ENCODE results near the gene CLUH.

CLUH gene

GRCh38 chr17:2721603-2722002 is 10.0 kb upstream of the CLUH start:
- no peak for DNase-seq (ENCODE audit: low read depth in 3 of 3)

GRCh38 chr17:2719861-2720260 is 8.3 kb upstream of the CLUH start:
- no peak for DNase-seq (ENCODE audit: low read depth in 3 of 3)

- no peak for DNase-seq (ENCODE audit: low read depth in 3 of 3)
Observed at GRCh38 chr17:2718150-2718938, 6.8 kb upstream of the CLUH start.

DNA sequence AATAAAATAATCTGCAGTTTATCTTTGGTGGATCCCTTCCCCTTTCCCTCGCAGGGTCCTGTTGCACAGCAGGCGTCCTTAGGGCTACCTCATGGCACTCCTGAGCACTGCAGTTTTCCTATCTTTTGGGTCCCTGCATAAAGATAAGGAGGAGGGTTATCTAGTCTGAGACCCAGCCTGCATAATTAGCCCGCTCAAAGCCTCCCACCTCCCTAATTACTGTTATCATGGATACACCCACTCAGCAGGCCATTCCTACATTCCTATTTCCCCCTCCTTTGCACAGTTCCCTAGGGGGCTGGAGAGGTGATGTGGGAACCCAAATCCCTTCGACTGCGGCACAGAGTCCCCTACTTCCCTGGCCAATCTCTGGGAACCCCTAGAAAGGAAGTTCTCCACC is 5.1 kb upstream of the CLUH start:
- DNase-seq (ENCODE audit: low read depth in 3 of 3) = no peak

DNA sequence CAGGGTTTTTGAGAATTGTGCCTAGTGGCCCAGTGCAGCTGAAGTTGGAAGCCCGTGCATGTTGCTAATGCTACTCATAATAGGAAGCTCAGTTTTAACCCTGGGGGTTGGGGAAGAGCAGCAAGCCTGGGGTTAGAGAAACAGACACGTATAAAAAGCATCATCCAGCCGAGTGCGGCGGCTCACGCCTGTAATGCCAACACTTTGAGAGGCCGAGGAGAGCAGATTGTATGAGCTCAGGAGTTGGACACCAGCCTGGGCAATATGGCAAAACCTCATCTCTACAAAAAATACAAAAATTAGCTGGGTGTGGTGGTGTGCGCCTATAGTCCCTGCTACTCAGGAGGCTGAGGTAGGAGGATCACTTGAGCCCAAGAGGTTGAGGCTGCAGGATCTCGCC is 2.3 kb upstream of the CLUH start:
- DNase-seq (ENCODE audit: low read depth in 3 of 3) = no peak

DNA sequence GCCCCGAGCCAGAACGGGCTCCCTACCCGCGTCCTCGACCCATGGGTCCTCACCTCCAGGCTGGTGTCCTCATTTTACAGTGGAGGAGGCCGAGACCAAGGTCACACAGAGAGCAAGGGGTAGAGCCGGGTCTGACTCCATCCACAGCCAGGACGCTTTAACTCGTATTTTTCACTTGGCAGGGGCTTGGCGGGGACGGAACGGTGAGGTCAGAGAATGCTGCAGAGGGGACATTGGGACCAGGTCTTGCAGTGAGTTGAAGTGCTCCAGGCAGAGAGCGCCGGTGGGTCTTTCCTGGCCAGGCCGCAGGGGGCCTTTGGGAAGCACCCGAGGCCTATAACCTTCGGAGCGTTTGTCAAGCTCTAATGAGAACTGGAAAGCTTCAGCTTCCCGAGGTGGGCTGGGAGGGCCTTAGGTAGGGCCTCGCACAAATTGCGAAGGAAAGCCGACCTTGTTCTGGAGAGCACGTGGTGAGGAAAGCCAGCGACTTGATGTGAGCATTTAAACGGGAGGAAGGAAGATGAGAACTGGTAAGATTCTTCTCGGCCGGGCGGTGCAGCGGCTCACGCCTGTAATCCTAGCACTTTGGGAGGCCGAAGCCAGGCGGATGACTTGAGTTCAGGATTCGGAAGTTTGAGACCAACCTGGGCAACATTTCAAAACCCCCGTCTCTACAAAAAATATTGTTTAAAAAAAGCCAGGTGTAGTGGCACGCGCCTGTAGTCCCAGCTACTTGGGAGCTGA is 908 bp upstream of the CLUH start:
- no peak for DNase-seq (ENCODE audit: low read depth in 3 of 3)

GRCh38 chr17:2710803-2711607 is 559 bp downstream of the CLUH start:
- no peak for DNase-seq (ENCODE audit: low read depth in 3 of 3)

- DNase-seq (ENCODE audit: low read depth in 3 of 3) = no peak
Observed at GRCh38 chr17:2710071-2710802, 1.3 kb downstream of the CLUH start.

GRCh38 chr17:2709183-2709661 is 2.3 kb downstream of the CLUH start:
- no peak for DNase-seq (ENCODE audit: low read depth in 3 of 3)

DNA sequence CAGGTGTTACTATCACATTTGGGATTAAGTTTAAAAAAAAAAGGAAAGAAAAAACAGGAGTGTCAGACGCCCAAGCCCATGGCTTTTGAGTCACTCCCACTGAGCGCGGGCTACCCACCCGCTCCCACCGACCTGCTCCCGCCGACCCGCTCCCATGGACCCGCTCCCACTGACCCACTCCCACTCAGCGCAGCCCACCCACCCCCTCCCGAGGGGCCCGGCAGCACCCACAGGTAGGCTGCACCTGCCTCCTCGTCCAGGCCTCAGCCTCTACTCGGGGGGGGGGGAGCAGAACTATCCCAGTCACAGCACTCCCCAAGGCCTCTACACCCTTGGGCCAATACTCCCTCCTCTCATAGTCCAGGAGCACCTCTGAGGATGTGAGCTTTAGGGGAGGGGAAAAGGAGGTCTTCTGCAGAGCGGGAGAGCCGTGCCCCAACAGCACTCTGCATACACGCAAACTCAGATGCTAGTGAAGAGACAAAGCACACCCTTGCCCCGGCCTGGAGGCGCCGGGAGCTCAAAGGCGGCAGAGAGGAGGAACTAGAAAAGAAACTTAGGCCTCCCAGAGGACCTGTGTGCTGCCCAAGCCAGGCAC is 2.9 kb downstream of the CLUH start:
- DNase-seq (ENCODE audit: low read depth in 3 of 3) = no peak

DNA sequence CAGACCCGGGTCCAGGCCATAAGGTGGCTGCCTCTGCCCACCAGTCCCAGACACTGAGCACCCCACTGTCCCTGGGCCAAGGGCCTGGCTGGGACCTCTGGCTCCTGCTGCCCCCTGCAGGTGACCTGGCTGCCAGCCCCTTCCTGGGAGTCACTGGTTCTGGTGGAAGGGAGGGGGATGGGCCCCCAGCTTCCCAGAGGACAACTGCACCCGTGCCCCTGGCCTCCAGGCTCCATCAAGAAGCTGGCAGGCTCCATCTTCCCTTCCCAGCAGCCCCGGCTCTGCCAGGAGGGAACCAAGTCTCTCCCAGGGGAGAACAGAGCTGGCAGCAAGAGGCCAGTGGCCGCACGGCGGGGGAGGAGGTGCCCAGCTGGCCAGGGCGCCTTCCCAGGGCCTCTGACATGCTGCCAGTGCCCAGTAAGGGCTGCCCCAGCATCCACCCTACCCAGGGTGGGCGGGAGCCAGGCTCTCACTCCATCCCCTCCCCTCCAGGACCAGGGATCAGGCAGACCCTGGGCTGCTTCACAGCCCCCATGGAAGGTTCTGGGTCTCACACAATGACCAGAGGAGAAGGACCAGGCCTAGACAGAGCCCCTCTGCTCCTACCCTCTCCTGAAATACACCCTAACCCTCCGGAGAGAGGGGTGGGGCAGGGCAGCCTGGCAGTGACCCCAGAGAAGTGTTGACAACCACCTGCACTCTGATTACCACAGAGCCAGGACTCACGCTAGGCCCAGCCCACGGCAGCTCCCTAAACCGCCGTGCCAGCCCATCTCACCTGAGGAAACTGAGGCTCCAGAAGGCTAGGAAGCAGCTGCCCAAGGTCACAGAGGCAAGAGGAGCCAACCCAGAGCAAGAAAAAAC is 3.6 kb downstream of the CLUH start:
- DNase-seq (ENCODE audit: low read depth in 3 of 3) = no peak

- no peak for DNase-seq (ENCODE audit: low read depth in 3 of 3)
Observed at GRCh38 chr17:2706911-2707510, 4.6 kb downstream of the CLUH start.

GRCh38 chr17:2705888-2706795 is 5.4 kb downstream of the CLUH start:
- DNase-seq (ENCODE audit: low read depth in 3 of 3) = no peak

DNA sequence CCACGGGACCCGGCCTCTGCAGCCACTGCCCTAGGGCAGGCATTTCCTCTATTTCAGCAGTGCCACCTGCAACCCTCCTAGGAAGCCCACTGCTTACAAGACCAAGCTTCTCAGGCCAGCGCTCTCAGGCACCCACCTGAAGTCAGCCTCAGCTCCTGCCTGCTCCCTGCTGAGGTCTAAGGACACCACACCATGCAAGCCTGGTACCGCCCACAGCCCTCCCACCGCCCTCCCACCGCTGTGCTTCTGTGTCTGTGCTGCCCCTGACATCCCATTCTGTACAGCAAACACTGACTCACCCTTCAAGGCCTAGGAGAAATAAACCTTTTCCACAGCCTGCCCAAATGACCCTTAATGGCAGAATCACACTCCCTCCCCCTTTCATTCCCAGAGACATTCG is 6.3 kb downstream of the CLUH start:
- no peak for DNase-seq (ENCODE audit: low read depth in 3 of 3)

DNA sequence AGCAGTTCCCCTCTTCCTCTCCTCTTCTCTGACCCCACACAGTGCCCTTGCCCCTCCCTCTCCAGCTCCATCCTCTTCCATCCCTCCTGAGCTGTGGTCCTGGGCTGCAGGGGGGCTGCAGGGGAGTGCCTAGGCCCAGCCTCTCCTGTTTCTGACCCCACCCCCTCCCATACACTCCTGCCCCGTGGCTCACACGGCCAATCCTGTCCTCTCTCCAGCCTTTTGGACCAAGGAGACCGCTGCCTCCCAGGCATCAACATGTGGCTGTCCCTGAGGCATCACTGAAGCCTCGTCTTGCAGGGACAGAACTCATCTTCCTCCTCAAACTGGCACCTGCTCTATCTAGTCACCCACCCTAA is 6.7 kb downstream of the CLUH start:
- DNase-seq (ENCODE audit: low read depth in 3 of 3) = no peak

GRCh38 chr17:2704031-2704889 is 7.3 kb downstream of the CLUH start:
- DNase-seq (ENCODE audit: low read depth in 3 of 3) = no peak

DNA sequence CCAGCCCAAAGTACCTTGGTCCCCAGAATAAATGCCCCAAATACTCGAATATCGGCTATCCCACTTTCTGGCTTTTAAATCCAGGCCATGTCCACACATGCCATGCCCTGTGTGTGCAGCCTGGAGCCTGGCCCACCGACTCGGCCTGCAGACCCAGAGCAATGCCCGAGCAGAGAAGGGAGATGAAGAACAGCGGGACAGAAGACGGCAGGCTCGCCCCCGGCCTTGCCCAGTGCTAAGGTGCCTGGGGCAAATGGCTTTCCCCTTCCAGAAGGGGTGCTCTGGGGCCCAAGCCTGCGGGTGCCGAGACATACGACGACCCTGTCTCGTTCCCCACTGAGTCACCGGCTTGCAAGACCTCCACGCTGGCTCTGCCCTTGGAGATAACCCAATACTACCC is 8.0 kb downstream of the CLUH start:
- no peak for DNase-seq (ENCODE audit: low read depth in 3 of 3)

- no peak for DNase-seq (ENCODE audit: low read depth in 3 of 3)
Observed at GRCh38 chr17:2703181-2703580, 8.4 kb downstream of the CLUH start.

Measured in stimulated activated CD4-positive, alpha-beta T cell treated with anti-CD3 and anti-CD28 coated beads, TNF-alpha, amount 100 ng/mL, for 48 hours (primary cell).